Sigmoid colon (tissue), 7 donors: Measurements from ENCODE around the gene PRIMA1. TPM values are rescaled to one million over a fixed set of nuclear protein-coding genes. Genes with fewer than 3 reads are reported as not detected.

Source experiments
- DNase-seq: peaks from one replicate; pipeline ENCODE4 v3.0.0-alpha.2; 2019
- H3K27ac ChIP-seq, 4 donors: fragments of 200-600 bp; sonication (generic); one replicate each; pipeline ENCODE4 v1.5.1; 2016 to 2019; ENCODE audit warnings: mild to moderate bottlenecking in 1 of 4
- H3K27me3 ChIP-seq, 3 donors: fragments of 200-600 bp; sonication (generic); one replicate each; pipeline ENCODE4 v1.5.1; 2019; ENCODE audit warnings: mild to moderate bottlenecking in 1 of 3
- H3K36me3 ChIP-seq, 4 donors: fragments of 200-600 bp; sonication (generic); one replicate each; pipeline ENCODE4 v1.5.1; 2016 to 2019
- H3K4me1 ChIP-seq, 4 donors: fragments of 200-600 bp; sonication (generic); one replicate each; pipeline ENCODE4 v1.5.1; 2017 to 2019
- H3K4me3 ChIP-seq, 4 donors: fragments of 200-600 bp; sonication (generic); one replicate each; pipeline ENCODE4 v1.5.1; 2017 to 2019; ENCODE audit warnings: mild to moderate bottlenecking in 2 of 4, moderate library complexity in 1 of 4
- H3K9me3 ChIP-seq, 4 donors: fragments of 200-600 bp in 3 of 4; sonication (generic) in 3 of 4; one replicate each; pipeline versions ENCODE4 v1.5.1 to v1.6.1; 2013 to 2019
- EP300 ChIP-seq, 4 donors: sonication (generic); formaldehyde crosslinking; IDR thresholded peaks; one replicate each; pipeline ENCODE4 v1.6.1; 2017; ENCODE audit warnings: antibody characterized with exemption in 4 of 4
- POLR2A ChIP-seq, 2 donors: fragments of 450-650 bp; IDR thresholded peaks; one replicate each; pipeline ENCODE4 v1.6.1; 2016; ENCODE audit warnings: antibody characterized with exemption in 2 of 2, mild to moderate bottlenecking in 2 of 2, moderate library complexity in 2 of 2
- POLR2AphosphoS5 ChIP-seq, 4 donors: sonication (generic); formaldehyde crosslinking; IDR thresholded peaks; one replicate each; pipeline ENCODE4 v1.6.1; 2017; ENCODE audit warnings: antibody characterized with exemption in 4 of 4
- WGBS, 2 donors: extraction: QIAGEN DNeasy Blood & Tissue Kit; methylation state at CpG; one replicate each; pipeline ENCODE4 v1.1.7; 2013; 5-methylcytosine and 5-hydroxymethylcytosine counted together
- intact Hi-C: fragments of 100-400 bp; cut with DNase I; formaldehyde crosslinking; loops from one replicate; pipeline ENCODE4 v1.15.1; 2023
- polyA plus RNA-seq, 3 donors: library from polyadenylated mRNA; stranded (reverse); fragments of 200-250 nt; gene quantifications; one replicate each; pipeline ENCODE4 v1.2.3, GENCODE V29; 2013
- total RNA-seq, 4 donors: library from RNA; depleted of rRNA; stranded (reverse); fragments of >200 nt; gene quantifications; one replicate each; pipeline ENCODE4 v1.1.0, GENCODE V29; 2016
- TF ChIP-seq, protein P1 (sequence below), 4 experiments: fragments of 450-650 bp in 3 of 4; fragments of 200-600 bp in 1 of 4; IDR thresholded peaks; one replicate each; pipeline ENCODE4 v1.5.1; 2016 to 2019; ENCODE audit warnings: antibody characterized with exemption in 4 of 4, mild to moderate bottlenecking in 3 of 4, moderate library complexity in 2 of 4
- donor health status: healthy with polysubstance abuse.
- donor health status: Bipolar disorder and iron deficiency.
- donor health status: healthy.

Gene PRIMA1
- total and polyA plus RNA-seq, 7 donors: 0.23 to 21.9 (median 7.6) TPM

DNA sequence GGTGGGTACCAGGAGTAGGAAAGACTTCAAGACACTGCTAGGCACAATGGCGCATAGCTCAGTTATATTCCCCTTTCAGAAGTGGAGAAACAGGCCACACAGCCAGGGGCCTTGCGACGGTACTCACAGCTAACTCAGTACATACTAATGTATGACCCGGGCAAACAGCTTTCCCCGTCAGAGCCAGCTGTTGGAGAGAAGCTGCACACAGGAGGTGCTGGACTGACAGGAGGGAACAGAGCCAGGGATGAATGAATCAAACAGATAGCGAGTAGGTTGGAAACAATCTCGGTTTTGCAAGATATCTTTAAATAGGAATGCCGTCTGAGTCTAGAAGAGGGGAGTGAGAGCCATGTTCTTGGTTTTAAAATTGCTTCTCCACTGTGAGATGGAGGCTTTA lies 45.5 kb downstream of the PRIMA1 start:
- no peak for DNase-seq
- TF ChIP-seq POLR2AphosphoS5 (IDR thresholded peaks at IDR 0.05) (no peak), POLR2A (IDR thresholded peaks at IDR 0.05) (no peak), EP300 (IDR thresholded peaks at IDR 0.05) (no peak)
- TF ChIP-seq, protein P1, sequence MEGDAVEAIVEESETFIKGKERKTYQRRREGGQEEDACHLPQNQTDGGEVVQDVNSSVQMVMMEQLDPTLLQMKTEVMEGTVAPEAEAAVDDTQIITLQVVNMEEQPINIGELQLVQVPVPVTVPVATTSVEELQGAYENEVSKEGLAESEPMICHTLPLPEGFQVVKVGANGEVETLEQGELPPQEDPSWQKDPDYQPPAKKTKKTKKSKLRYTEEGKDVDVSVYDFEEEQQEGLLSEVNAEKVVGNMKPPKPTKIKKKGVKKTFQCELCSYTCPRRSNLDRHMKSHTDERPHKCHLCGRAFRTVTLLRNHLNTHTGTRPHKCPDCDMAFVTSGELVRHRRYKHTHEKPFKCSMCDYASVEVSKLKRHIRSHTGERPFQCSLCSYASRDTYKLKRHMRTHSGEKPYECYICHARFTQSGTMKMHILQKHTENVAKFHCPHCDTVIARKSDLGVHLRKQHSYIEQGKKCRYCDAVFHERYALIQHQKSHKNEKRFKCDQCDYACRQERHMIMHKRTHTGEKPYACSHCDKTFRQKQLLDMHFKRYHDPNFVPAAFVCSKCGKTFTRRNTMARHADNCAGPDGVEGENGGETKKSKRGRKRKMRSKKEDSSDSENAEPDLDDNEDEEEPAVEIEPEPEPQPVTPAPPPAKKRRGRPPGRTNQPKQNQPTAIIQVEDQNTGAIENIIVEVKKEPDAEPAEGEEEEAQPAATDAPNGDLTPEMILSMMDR (IDR thresholded peaks at IDR 0.05): no peak
- H3K36me3 ChIP-seq: no peaks in the 10 kb centered on the region
- no peaks in the 10 kb centered on the region for H3K27me3 ChIP-seq
- no peak overlapping the region for H3K4me3 ChIP-seq
- intact Hi-C loops: no loop called here
- H3K27ac ChIP-seq: peak overlapping the region; percentile 28 to 57 (median 44)
- H3K4me1 ChIP-seq: peaks cover 0 to 19% (median 9%) of the 10 kb centered on the region in 4 donors
- 72 to 73% methylated on average over 8 of the region's 8 CpGs for WGBS, 2 donors
- H3K9me3 ChIP-seq: no peaks in the 10 kb centered on the region

GRCh38 chr14:93741556-93742230 lies 46.6 kb downstream of the PRIMA1 start:
- WGBS, 2 donors: 89% methylated on average over 12 of the region's 12 CpGs
- DNase-seq: no peak
- Histone ChIP-seq H3K27me3 (no peaks in the 10 kb centered on the region), H3K4me1 (peaks cover 0 to 19% (median 9%) of the 10 kb centered on the region in 4 donors), H3K4me3 (no peak overlapping the region), H3K27ac (peak overlapping the region in 3 of 4 donors; percentile 1 to 57 (median 28)), H3K36me3 (no peaks in the 10 kb centered on the region), H3K9me3 (no peaks in the 10 kb centered on the region)
- peak in 1 of 4 donors; percentile 17 for TF ChIP-seq POLR2AphosphoS5 (IDR thresholded peaks at IDR 0.05)
- TF ChIP-seq, protein P1 (IDR thresholded peaks at IDR 0.05): no peak
- TF ChIP-seq EP300 (IDR thresholded peaks at IDR 0.05): no peak
- no peak for TF ChIP-seq POLR2A (IDR thresholded peaks at IDR 0.05)
- intact Hi-C loops: no loop called here

DNA sequence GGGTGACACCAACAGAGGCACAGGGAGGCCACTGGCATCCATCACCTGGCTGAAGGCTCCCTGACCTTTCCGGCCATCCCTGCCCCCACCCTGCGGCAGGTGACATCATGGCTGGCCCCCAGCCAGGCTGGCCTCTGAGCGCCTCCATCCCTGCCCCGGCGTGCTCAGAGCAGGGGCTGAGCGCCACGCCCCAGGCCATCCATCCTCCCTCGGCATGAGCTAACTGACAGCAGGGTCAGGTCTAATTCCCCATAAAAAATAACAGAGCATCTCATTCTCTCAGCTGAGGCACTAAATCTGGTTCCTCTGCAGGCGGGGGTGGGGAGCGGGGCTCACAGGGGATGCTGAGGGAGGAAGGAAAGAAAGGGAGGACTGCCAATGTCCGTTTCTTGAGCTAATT lies 50.7 kb downstream of the PRIMA1 start:
- peaks cover 0 to 6% (median 0%) of the 10 kb centered on the region in 4 donors for H3K36me3 ChIP-seq
- DNase-seq: no peak
- H3K27me3 ChIP-seq: no peaks in the 10 kb centered on the region
- H3K9me3 ChIP-seq: no peaks in the 10 kb centered on the region
- intact Hi-C loops: loop anchor here (2.0 kb wide), 1 partner anchor 51 kb away; the partner anchor contains the start of gene PRIMA1
- no peak for TF ChIP-seq POLR2AphosphoS5 (IDR thresholded peaks at IDR 0.05)
- no peak for TF ChIP-seq POLR2A (IDR thresholded peaks at IDR 0.05)
- no peak for TF ChIP-seq EP300 (IDR thresholded peaks at IDR 0.05)
- TF ChIP-seq, protein P1 (IDR thresholded peaks at IDR 0.05): no peak
- 57 to 79% methylated on average over 11 of the region's 11 CpGs for WGBS, 2 donors
- H3K4me1 ChIP-seq: peaks cover 0 to 18% (median 4%) of the 10 kb centered on the region in 4 donors
- H3K4me3 ChIP-seq: no peak overlapping the region
- peak overlapping the region in 2 of 4 donors; percentile 2 to 20 for H3K27ac ChIP-seq

- 77 to 78% methylated on average over 10 of the region's 10 CpGs for WGBS, 2 donors
- DNase-seq: no peak
- no peaks in the 10 kb centered on the region for H3K9me3 ChIP-seq
- H3K27ac ChIP-seq: no peak overlapping the region
- H3K27me3 ChIP-seq: no peaks in the 10 kb centered on the region
- intact Hi-C loops: loop anchor here (2.0 kb wide), 1 partner anchor 52 kb away; the partner anchor contains the start of gene PRIMA1
- no peak for TF ChIP-seq POLR2A (IDR thresholded peaks at IDR 0.05)
- TF ChIP-seq POLR2AphosphoS5 (IDR thresholded peaks at IDR 0.05): no peak
- TF ChIP-seq EP300 (IDR thresholded peaks at IDR 0.05): no peak
- TF ChIP-seq, protein P1 (IDR thresholded peaks at IDR 0.05): peak in 2 of 4 experiments; percentile 30 to 31
- peaks cover 0 to 13% (median 0%) of the 10 kb centered on the region in 4 donors for H3K36me3 ChIP-seq
- peaks cover 0 to 9% (median 0%) of the 10 kb centered on the region in 4 donors for H3K4me1 ChIP-seq
- no peak overlapping the region for H3K4me3 ChIP-seq
Observed at GRCh38 chr14:93736378-93737014, 51.8 kb downstream of the PRIMA1 start.
